Islet of Langerhans (tissue), 1 donor: ENCODE measurements around the gene AGAP1.

ENCODE experiments used
- FAIRE-seq: peaks from one replicate; lab custom pipeline; 2011; peaks lifted over from hg19 to GRCh38; lab: Jason Lieb, UNC

Gene AGAP1

GRCh38 chr2:236106761-236107160 is 612.9 kb downstream of the AGAP1 start:
- no peak for FAIRE-seq

GRCh38 chr2:236107536-236107935 is 613.7 kb downstream of the AGAP1 start:
- FAIRE-seq = no peak

- no peak for FAIRE-seq
Observed at GRCh38 chr2:236107942-236108625, 614.2 kb downstream of the AGAP1 start.

- FAIRE-seq = no peak
Observed at GRCh38 chr2:236109061-236109460, 615.2 kb downstream of the AGAP1 start.

GRCh38 chr2:236109473-236109872 is 615.6 kb downstream of the AGAP1 start:
- no peak for FAIRE-seq

GRCh38 chr2:236112466-236112865 is 618.6 kb downstream of the AGAP1 start:
- no peak for FAIRE-seq

- FAIRE-seq = no peak
Observed at GRCh38 chr2:236113425-236113824, 619.6 kb downstream of the AGAP1 start.

GRCh38 chr2:236113948-236114347 is 620.1 kb downstream of the AGAP1 start:
- FAIRE-seq = no peak

GRCh38 chr2:236114959-236115358 is 621.1 kb downstream of the AGAP1 start:
- FAIRE-seq = no peak

GRCh38 chr2:236117401-236117800 is 623.6 kb downstream of the AGAP1 start:
- no peak for FAIRE-seq

GRCh38 chr2:236117861-236118269 is 624.0 kb downstream of the AGAP1 start:
- peak; percentile 5 for FAIRE-seq

GRCh38 chr2:236119003-236119402 is 625.2 kb downstream of the AGAP1 start:
- FAIRE-seq = no peak

- no peak for FAIRE-seq
Observed at GRCh38 chr2:236119476-236119875, 625.6 kb downstream of the AGAP1 start.

GRCh38 chr2:236120141-236120601 is 626.3 kb downstream of the AGAP1 start:
- no peak for FAIRE-seq

- FAIRE-seq = no peak
Observed at GRCh38 chr2:236120829-236121228, 627.0 kb downstream of the AGAP1 start.

- no peak for FAIRE-seq
Observed at GRCh38 chr2:236121546-236121945, 627.7 kb downstream of the AGAP1 start.

- FAIRE-seq = no peak
Observed at GRCh38 chr2:236122236-236122635, 628.4 kb downstream of the AGAP1 start.

- no peak for FAIRE-seq
Observed at GRCh38 chr2:236123716-236124115, 629.9 kb downstream of the AGAP1 start.

GRCh38 chr2:236124182-236124893 is 630.5 kb downstream of the AGAP1 start:
- no peak for FAIRE-seq

- FAIRE-seq = no peak
Observed at GRCh38 chr2:236125541-236125940, 631.7 kb downstream of the AGAP1 start.

- FAIRE-seq = no peak
Observed at GRCh38 chr2:236127010-236127409, 633.2 kb downstream of the AGAP1 start.

- FAIRE-seq = no peak
Observed at GRCh38 chr2:236128321-236128720, 634.5 kb downstream of the AGAP1 start.

GRCh38 chr2:236129935-236130334 is 636.1 kb downstream of the AGAP1 start:
- FAIRE-seq = no peak
